Naive B cell (primary cell): ENCODE measurements around the gene CDC42SE2. TPM values are rescaled to one million over a fixed set of nuclear protein-coding genes. Genes with fewer than 3 reads are reported as not detected.
A peak's percentile ranks its signal among the peaks of the same experiment; 100 is the strongest.

ENCODE experiments used
- ATAC-seq, 2 donors: fragments of 150-1000 bp; cut with Tn5 transposase; 2 replicates each; pipeline ENCODE4 v1.10.0; 2021; ENCODE audit warnings: low read depth in 2 of 2, mild to moderate bottlenecking in 2 of 2, moderate library complexity in 2 of 2
- DNase-seq: peaks from one replicate; pipeline ENCODE4 v3.0.0; 2022
- H3K27ac Mint-ChIP-seq, 6 donors: one replicate each; pipeline ENCODE4 v1.8.0; 2020 to 2022; ENCODE audit warnings: mild to moderate bottlenecking in 6 of 6, mixed read lengths in 6 of 6, moderate library complexity in 5 of 6, inconsistent platforms in 2 of 6
- H3K27me3 Mint-ChIP-seq, 3 donors: one replicate each; pipeline ENCODE4 v1.8.0; 2021 to 2022; ENCODE audit warnings: mixed read lengths in 3 of 3, mild to moderate bottlenecking in 1 of 3
- H3K36me3 Mint-ChIP-seq, 2 donors: one replicate each; pipeline ENCODE4 v1.8.0; 2020 to 2022; ENCODE audit warnings: mixed read lengths in 2 of 2, inconsistent platforms in 1 of 2, mild to moderate bottlenecking in 1 of 2
- H3K4me1 Mint-ChIP-seq, 3 donors: one replicate each; pipeline ENCODE4 v1.8.0; 2020 to 2022; ENCODE audit warnings: mixed read lengths in 3 of 3, inconsistent platforms in 1 of 3, mild to moderate bottlenecking in 1 of 3, moderate library complexity in 1 of 3
- H3K4me3 Mint-ChIP-seq, 8 donors: one replicate each; pipeline ENCODE4 v1.8.0; 2020 to 2022; ENCODE audit warnings: mild to moderate bottlenecking in 8 of 8, mixed read lengths in 8 of 8, moderate library complexity in 8 of 8, inconsistent platforms in 2 of 8
- H3K9me3 Mint-ChIP-seq, 7 donors: one replicate each; pipeline ENCODE4 v1.8.0; 2020 to 2022; ENCODE audit warnings: mixed read lengths in 7 of 7, mild to moderate bottlenecking in 5 of 7, inconsistent platforms in 2 of 7, moderate library complexity in 1 of 7
- polyA plus RNA-seq, 6 donors: library from polyadenylated mRNA; unstranded; fragments of 300-500 nt; fragmentation: Illumina TruSeq; gene quantifications; one replicate each; pipeline ENCODE4 v1.2.3, GENCODE V29; 2021; ENCODE audit warnings: low read depth in 6 of 6

The CDC42SE2 gene
- polyA plus RNA-seq, 6 donors from 2014 or later, result 168 to 314 (median 243) TPM

DNA sequence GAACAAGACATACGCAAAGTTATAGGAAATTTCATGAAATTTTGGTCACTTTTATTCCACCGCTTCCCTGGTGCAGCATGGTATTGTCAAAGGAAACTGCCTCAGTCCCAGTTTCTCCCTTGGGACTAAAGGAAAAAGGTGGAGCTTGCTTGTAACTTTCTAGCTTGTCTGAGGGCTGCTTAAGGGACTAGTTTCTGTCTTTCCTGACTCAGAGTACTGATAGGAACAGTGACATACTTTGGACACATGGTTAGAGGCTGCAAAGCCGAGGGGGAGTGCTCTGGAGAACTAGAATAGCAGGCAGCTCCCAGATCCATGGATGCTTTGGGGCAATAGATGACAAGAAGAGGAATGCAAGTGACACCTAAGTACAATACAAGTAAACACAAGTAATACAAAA, 136.7 kb downstream of the CDC42SE2 start:
- H3K36me3 Mint-ChIP-seq, result peaks cover 37 to 39% of the 10 kb centered on the region in 2 donors
- no peak for ATAC-seq
- DNase-seq, result no peak
- H3K27me3 Mint-ChIP-seq, result no peaks in the 10 kb centered on the region
- peaks cover 20 to 23% (median 23%) of the 10 kb centered on the region in 3 donors for H3K4me1 Mint-ChIP-seq
- peak overlapping the region in 4 of 6 donors; percentile 7 to 81 (median 28) for H3K27ac Mint-ChIP-seq
- H3K9me3 Mint-ChIP-seq, result peaks cover 9 to 22% (median 10%) of the 10 kb centered on the region in 7 donors
- H3K4me3 Mint-ChIP-seq, result no peak overlapping the region

DNA sequence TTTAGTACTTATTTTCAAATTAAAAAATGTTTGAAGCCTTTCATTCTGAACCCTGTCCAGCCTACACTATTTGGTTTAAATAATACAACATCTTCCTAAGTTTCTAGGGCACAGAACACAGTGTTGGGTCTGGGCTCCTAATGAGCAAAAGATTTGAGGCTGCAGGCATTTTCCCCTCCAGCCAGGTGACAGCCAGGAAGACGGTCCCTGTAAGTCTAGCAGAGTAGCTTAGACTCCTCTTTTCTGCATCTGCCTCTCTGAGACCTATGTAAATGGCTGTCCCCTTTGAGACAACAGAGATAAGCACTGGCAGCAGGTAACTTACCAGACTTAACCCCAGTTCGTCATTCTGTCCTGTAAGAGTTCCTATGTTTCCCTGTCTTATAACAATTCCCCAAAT, 141.8 kb downstream of the CDC42SE2 start:
- no peaks in the 10 kb centered on the region for H3K27me3 Mint-ChIP-seq
- peaks cover 27 to 36% of the 10 kb centered on the region in 2 donors for H3K36me3 Mint-ChIP-seq

DNA sequence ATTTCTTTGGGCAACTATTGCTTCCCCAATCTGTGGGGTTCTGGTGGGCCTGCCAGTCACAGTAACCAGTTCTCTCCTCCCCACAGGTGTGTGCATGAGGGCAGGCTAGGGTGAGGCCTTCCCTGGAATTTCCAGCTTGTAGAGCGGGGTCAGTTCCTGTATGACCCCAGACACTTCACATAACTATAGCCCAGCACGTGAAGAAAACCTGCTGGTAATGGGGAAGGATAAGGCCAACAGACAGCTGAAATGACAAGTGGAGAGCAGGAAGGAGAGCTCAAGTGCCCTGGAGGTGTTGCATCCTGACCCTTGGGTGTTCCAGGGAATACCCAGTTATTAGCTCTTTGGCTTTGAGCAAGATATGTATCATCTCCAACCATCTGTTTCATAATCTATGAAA, 142.2 kb downstream of the CDC42SE2 start:
- H3K27ac Mint-ChIP-seq, result peak overlapping the region in 4 of 6 donors; percentile 58 to 89 (median 76)
- no peaks in the 10 kb centered on the region for H3K27me3 Mint-ChIP-seq
- H3K36me3 Mint-ChIP-seq, result peaks cover 23 to 37% of the 10 kb centered on the region in 2 donors
- DNase-seq (no peak), ATAC-seq (no peak)
- peaks cover 4 to 18% (median 12%) of the 10 kb centered on the region in 7 donors for H3K9me3 Mint-ChIP-seq
- H3K4me1 Mint-ChIP-seq, result no peaks in the 10 kb centered on the region
- H3K4me3 Mint-ChIP-seq, result no peak overlapping the region

More for the DNA sequence above, 141.8 kb downstream of the CDC42SE2 start:
- Mint-ChIP-seq H3K4me1 (peaks cover 2% of the 10 kb centered on the region in 3 donors), H3K27ac (peak overlapping the region in 4 of 6 donors; percentile 57 to 89 (median 62)), H3K4me3 (no peak overlapping the region), H3K9me3 (peaks cover 7 to 21% (median 10%) of the 10 kb centered on the region in 7 donors)
- DNase-seq (no peak), ATAC-seq (no peak)

DNA sequence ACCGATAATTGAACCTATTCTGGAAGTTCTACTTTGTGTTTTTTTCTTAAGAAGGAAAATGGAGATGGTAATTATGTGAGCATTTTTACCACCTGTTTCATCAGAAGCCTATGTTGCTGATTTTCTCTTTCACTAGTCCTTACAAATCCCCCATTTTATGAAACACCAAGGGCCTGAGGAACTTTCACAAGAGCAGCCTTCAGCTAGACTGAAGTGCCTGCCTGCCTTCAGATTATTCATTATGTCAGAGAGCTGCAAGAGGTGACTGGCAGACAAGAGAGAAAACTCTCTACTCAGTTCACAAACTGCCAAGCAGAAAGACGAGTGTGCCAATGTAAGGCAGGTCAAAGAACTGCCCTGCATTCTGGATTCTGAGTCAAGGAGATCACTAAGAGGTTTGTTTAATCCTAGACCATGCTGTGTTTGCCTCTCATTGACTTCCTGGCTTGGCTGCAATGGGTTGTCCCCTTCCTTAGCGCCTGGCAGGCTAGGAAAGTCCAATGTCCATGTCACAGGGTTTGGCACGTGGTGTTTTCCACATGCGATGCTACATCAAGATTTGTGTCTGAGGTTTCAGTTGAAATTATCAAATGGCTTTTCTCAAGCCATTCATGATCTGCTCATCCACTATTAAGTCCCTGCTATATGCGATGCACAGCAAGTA, 143.3 kb downstream of the CDC42SE2 start:
- no peaks in the 10 kb centered on the region for H3K4me1 Mint-ChIP-seq
- DNase-seq (no peak), ATAC-seq (no peak)
- no peak overlapping the region for H3K27ac Mint-ChIP-seq
- H3K36me3 Mint-ChIP-seq, result peaks cover 18 to 38% of the 10 kb centered on the region in 2 donors
- peaks cover under 1 to 13% (median 8%) of the 10 kb centered on the region in 7 donors for H3K9me3 Mint-ChIP-seq
- H3K4me3 Mint-ChIP-seq, result peak overlapping the region in 1 of 8 donors; percentile 15
- H3K27me3 Mint-ChIP-seq, result no peaks in the 10 kb centered on the region

DNA sequence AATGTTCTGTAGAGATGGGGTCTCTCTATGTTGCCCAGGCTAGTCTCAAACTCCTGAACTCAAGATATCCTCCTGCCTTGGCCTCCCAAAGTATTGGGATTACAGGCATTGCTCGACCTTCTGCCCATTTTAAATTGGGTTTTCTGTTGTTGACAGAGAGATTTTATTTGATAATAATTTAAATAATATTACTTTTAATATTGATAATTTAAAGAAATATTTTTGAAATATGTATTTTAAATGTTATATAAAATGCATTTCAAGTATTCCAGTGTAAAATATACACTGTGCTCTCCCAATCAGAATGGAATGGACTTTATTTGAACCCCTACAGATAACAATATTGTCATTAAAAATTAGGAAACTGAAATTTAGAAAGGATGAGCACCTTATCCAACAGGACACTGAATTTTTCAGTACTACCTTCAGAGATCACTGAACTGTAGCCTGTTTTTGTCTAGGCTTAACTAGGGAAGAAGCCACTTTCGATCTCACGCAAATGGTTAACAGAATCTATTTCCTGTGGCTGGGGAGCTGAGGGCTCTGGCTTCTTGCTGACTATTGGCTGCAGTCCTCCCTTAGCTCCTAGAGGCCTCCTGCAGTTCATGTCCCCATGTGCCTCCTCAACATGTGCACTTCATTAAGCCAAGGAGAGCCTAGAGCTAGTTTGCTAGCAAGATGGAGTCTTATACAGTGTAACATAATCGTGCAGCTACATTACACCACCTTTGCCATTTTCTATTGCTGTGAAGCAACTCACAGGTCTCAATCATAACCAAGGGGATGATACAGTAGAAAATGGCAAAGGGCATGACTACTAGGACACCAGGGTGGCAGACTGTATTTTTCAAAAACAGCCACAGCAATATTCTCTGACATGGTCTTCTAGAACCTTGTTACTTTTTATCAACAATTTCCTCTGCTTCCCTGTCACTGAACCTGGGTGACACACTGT, 150.0 kb downstream of the CDC42SE2 start:
- no peak for DNase-seq
- H3K27me3 Mint-ChIP-seq, result no peaks in the 10 kb centered on the region
- peaks cover 0 to 14% of the 10 kb centered on the region in 2 donors for H3K36me3 Mint-ChIP-seq
- peaks cover 19 to 33% (median 27%) of the 10 kb centered on the region in 3 donors for H3K4me1 Mint-ChIP-seq
- H3K9me3 Mint-ChIP-seq, result peaks cover 0 to 3% (median 0%) of the 10 kb centered on the region in 7 donors
- ATAC-seq, result peak; percentile 20 to 29
- peak overlapping the region; percentile 3 to 82 (median 76) for H3K27ac Mint-ChIP-seq
- H3K4me3 Mint-ChIP-seq, result peak overlapping the region in 1 of 8 donors; percentile 30

DNA sequence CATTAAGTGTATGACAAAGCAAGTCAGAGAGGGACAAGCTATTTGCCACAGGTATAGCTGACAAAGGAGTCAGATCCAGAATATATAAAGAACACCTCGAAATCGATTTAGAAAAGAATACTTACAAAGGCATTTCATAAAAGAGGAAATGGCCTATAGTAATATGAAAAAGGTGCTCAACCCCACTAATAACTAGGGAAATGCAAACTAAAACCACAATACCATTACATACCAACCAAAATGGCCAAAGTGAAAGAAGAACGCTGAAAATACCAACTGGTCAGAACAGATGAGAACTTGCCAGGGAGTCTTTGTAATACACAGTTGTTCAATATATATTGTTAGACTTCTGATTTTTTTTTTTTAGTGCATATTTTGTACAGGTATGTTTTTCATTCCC, 152.9 kb downstream of the CDC42SE2 start:
- peak; percentile 13 for DNase-seq
- peaks cover 0 to 3% of the 10 kb centered on the region in 2 donors for H3K36me3 Mint-ChIP-seq
- H3K4me3 Mint-ChIP-seq, result peak overlapping the region in 6 of 8 donors; percentile 1 to 51 (median 33)
- ATAC-seq, result peak; percentile 68 to 76
- H3K9me3 Mint-ChIP-seq, result peaks cover 0 to 2% (median 0%) of the 10 kb centered on the region in 7 donors
- H3K27me3 Mint-ChIP-seq, result no peaks in the 10 kb centered on the region
- H3K27ac Mint-ChIP-seq, result peak overlapping the region in 2 of 6 donors; percentile 24 to 48
- peaks cover 19 to 38% (median 27%) of the 10 kb centered on the region in 3 donors for H3K4me1 Mint-ChIP-seq

DNA sequence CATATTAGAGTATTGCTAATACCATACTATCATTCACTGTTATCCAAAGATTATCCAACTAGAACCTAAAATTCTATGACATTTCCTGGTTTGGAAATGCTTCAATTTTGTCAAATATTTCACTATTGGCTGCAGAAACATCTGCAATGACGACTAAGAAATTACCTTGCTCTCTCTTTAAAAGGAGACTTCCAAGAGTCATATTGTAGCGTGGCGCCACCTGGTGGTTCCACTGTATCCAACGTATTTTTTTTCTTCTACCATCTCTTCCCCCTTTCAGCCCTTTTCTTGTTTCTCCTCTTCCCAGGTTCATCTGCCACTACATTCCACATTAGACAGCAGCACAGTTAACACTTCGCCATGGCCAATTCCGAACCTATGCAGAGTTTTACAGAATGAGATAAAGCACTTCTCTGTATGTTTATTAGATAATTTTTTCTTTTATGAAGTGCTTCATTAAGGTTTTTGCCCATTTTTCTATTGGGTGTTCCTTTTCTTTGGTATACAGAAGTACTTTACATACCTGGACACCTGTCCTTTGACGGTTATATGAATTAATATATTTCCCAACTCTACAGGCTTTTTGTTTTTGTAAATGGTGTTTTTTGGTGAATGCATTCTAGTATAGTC, 153.5 kb downstream of the CDC42SE2 start:
- H3K4me3 Mint-ChIP-seq, result peak overlapping the region in 5 of 8 donors; percentile 1 to 54 (median 34)
- peaks cover 19 to 38% (median 27%) of the 10 kb centered on the region in 3 donors for H3K4me1 Mint-ChIP-seq
- H3K27me3 Mint-ChIP-seq, result no peaks in the 10 kb centered on the region
- H3K36me3 Mint-ChIP-seq, result peaks cover 0 to 3% of the 10 kb centered on the region in 2 donors
- H3K27ac Mint-ChIP-seq, result peak overlapping the region in 3 of 6 donors; percentile 1 to 48 (median 24)
- peaks cover 0 to 2% (median 0%) of the 10 kb centered on the region in 7 donors for H3K9me3 Mint-ChIP-seq
- DNase-seq (peak; percentile 62), ATAC-seq (peak; percentile 65 to 67)

DNA sequence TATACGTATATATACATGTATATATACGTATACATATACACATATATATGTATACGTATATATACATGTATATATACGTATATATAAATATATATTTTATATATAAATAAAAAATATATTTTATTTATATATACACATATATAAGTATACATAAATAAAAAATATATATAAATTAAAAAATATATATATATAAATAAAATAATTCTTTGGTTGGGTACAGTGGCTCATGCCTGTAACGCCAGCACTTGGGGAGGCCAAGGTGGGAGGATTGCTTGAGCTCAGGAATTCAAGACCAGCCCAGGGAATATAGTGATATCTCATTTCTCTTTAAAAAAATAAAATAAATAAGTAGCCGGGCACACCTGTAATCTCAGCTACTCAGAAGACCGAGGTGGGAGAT, 155.0 kb downstream of the CDC42SE2 start:
- DNase-seq, result no peak
- no peak for ATAC-seq
- no peaks in the 10 kb centered on the region for H3K27me3 Mint-ChIP-seq
- peaks cover 0 to 2% (median 0%) of the 10 kb centered on the region in 7 donors for H3K9me3 Mint-ChIP-seq
- no peak overlapping the region for H3K27ac Mint-ChIP-seq
- peaks cover 18 to 37% (median 25%) of the 10 kb centered on the region in 3 donors for H3K4me1 Mint-ChIP-seq
- H3K4me3 Mint-ChIP-seq, result no peak overlapping the region
- peaks cover 0 to 3% of the 10 kb centered on the region in 2 donors for H3K36me3 Mint-ChIP-seq

DNA sequence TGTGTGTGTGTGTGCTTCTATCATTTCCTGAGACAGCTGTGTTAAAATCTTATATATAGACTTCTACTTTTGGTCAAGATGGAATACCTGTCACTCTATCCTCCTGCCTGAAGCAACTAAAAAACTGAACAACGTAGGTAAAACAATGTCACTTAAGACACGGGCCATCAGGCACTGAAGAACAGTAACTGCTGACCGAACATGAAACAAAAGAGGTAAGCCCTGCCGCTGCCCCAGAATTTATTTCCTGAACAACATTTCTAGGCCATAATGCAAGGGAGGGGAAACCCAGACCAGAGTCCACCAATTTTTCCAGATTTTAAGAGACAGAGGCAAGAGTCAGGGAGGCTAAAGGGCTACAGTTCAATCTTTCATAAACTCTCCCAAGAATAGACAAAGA, 156.0 kb downstream of the CDC42SE2 start:
- no peaks in the 10 kb centered on the region for H3K27me3 Mint-ChIP-seq

DNA sequence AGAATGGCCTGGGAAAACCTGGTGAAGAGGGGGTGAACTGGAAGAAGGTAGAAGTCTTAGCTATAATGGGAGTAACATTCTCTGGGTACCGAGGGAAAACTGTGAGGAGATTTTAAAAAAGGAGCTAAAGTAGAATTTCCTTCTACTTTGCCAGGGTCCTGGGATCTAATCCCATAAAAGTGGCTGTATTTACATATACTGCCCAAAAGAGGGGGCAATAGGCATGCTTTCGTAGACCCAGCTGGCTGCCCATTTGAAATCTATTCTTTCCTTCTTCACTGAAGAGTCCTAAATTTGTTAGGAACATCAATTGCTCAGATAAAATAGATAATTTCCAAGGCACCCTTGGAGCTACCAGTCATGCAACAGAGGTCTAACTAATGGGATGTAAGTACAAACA, 159.2 kb downstream of the CDC42SE2 start:
- no peaks in the 10 kb centered on the region for H3K27me3 Mint-ChIP-seq
- no peak for ATAC-seq
- peaks cover 0 to 17% of the 10 kb centered on the region in 2 donors for H3K36me3 Mint-ChIP-seq
- no peaks in the 10 kb centered on the region for H3K9me3 Mint-ChIP-seq
- peaks cover 0 to 5% (median 0%) of the 10 kb centered on the region in 3 donors for H3K4me1 Mint-ChIP-seq
- peak overlapping the region in 2 of 6 donors; percentile 28 to 86 for H3K27ac Mint-ChIP-seq
- DNase-seq, result no peak
- H3K4me3 Mint-ChIP-seq, result no peak overlapping the region

More for the DNA sequence above, 156.0 kb downstream of the CDC42SE2 start:
- peaks cover 0 to 2% (median 0%) of the 10 kb centered on the region in 7 donors for H3K9me3 Mint-ChIP-seq
- peak overlapping the region in 3 of 6 donors; percentile 16 to 69 (median 47) for H3K27ac Mint-ChIP-seq
- no peak overlapping the region for H3K4me3 Mint-ChIP-seq
- no peak for ATAC-seq
- peaks cover 0 to 3% of the 10 kb centered on the region in 2 donors for H3K36me3 Mint-ChIP-seq
- DNase-seq, result no peak
- H3K4me1 Mint-ChIP-seq, result peaks cover 11 to 30% (median 18%) of the 10 kb centered on the region in 3 donors

DNA sequence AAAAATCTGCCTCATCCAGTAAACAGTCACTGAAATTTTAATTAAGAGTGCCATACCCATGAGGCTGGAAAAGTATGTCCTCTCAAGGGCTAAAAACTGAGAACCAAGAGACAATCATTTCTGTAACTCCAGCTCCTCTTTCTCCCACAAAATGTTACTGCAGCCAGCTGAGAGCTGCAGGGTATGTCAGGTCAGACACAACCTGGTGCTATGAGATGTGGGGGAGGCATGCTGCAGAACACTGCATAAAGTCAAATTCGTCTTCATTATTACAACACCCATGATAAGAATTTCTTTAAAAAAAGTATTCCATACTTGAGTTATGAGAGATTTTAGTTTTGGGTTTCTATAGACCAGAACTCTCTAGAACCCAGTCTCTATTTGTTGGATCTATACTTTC, 162.2 kb downstream of the CDC42SE2 start:
- Mint-ChIP-seq H3K9me3 (no peaks in the 10 kb centered on the region), H3K4me1 (no peaks in the 10 kb centered on the region), H3K36me3 (peaks cover 0 to 27% of the 10 kb centered on the region in 2 donors), H3K4me3 (no peak overlapping the region), H3K27me3 (no peaks in the 10 kb centered on the region), H3K27ac (peak overlapping the region in 2 of 6 donors; percentile 47 to 86)
- ATAC-seq (no peak), DNase-seq (no peak)

DNA sequence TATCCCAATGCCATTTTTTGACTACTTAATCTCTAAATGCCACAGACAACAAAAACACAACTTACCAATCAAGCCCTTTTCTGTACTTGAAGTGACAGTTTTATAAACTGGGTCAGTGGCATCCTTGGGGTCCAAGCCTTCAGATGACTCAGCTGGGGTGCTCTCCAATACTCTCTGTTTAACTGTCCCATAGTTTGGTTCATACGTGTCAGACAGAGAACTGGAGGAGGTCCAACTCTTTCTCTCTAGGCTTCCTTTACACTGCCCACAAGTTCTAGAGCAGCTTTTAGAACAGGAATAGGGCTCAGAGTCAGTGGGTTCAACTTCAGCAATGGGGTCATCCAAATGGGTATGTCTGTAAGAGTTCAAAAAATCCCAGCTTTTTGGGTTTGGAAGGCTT, 166.9 kb downstream of the CDC42SE2 start:
- Mint-ChIP-seq H3K27ac (peak overlapping the region in 2 of 6 donors; percentile 30 to 52), H3K9me3 (no peaks in the 10 kb centered on the region), H3K4me1 (no peaks in the 10 kb centered on the region), H3K36me3 (peaks cover 15 to 36% of the 10 kb centered on the region in 2 donors), H3K27me3 (no peaks in the 10 kb centered on the region), H3K4me3 (no peak overlapping the region)
- DNase-seq (no peak), ATAC-seq (no peak)

DNA sequence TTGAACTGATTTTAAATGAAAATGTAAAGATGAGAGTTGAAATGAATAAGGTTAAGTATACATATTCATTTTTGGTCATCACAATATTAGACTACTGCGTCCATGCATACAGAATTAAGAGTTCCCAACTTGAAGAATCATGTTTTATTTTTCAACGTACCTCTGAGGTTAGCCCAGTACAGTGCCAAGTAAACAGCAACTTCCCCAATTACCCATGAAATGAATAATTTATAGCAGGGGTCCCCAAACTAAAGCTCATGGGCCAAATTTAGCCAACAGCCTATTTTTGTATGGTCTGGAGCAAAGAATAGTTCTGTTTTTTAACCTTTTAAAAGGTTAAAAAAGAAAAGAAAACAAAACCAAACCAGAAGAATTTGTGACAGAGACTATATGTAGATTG, 167.9 kb downstream of the CDC42SE2 start:
- Mint-ChIP-seq H3K27me3 (no peaks in the 10 kb centered on the region), H3K36me3 (peaks cover 22 to 37% of the 10 kb centered on the region in 2 donors), H3K27ac (no peak overlapping the region), H3K9me3 (no peaks in the 10 kb centered on the region), H3K4me3 (no peak overlapping the region), H3K4me1 (no peaks in the 10 kb centered on the region)
- ATAC-seq (no peak), DNase-seq (no peak)
